Activated CD8-positive, alpha-beta T cell treated with anti-CD3 and anti-CD28 coated beads for 36 hours (primary cell): ENCODE results near the gene LYRM9. TPM values are rescaled to one million over a fixed set of nuclear protein-coding genes. Genes with fewer than 3 reads are reported as not detected.

ENCODE experiments used
- ATAC-seq: fragments of 200-7000 bp; cut with Tn5 transposase; one replicate; pipeline ENCODE4 v1.10.0; 2021; ENCODE audit warnings: mild to moderate bottlenecking, moderate library complexity
- CTCF ChIA-PET: fragments of 350-600 bp; sonication (Branson Sonifier 250); formaldehyde crosslinking; loops from one replicate; lab custom pipeline; 2021; ENCODE audit warnings: antibody characterized with exemption; lab: Charles Lee
- POLR2A ChIA-PET: fragments of 350-600 bp; sonication (Branson Sonifier 250); formaldehyde crosslinking; loops from one replicate; lab custom pipeline; 2021; ENCODE audit warnings: antibody characterized with exemption; lab: Charles Lee
- DNase-seq: peaks from one replicate; pipeline ENCODE4 v3.0.0-alpha.2; 2020
- H3K27ac Mint-ChIP-seq: one replicate; pipeline ENCODE4 v1.8.0; 2021; ENCODE audit warnings: mild to moderate bottlenecking, mixed read lengths
- H3K27me3 Mint-ChIP-seq: one replicate; pipeline ENCODE4 v1.8.0; 2021; ENCODE audit warnings: mixed read lengths
- H3K36me3 Mint-ChIP-seq: one replicate; pipeline ENCODE4 v1.8.0; 2021; ENCODE audit warnings: low read depth, mixed read lengths
- H3K4me1 Mint-ChIP-seq: one replicate; pipeline ENCODE4 v1.8.0; 2021; ENCODE audit warnings: low read depth, mixed read lengths
- H3K4me3 Mint-ChIP-seq: one replicate; pipeline ENCODE4 v1.8.0; 2021; ENCODE audit warnings: mild to moderate bottlenecking, moderate library complexity, mixed read lengths
- H3K9me3 Mint-ChIP-seq: one replicate; pipeline ENCODE4 v1.8.0; 2021; ENCODE audit warnings: mixed read lengths
- CTCF ChIP-seq: fragments of 200-600 bp; IDR thresholded peaks from one replicate; pipeline ENCODE4 v1.8.0; 2022; ENCODE audit warnings: antibody characterized with exemption, mild to moderate bottlenecking
- intact Hi-C: fragments of 100-400 bp; cut with micrococcal nuclease; formaldehyde crosslinking; loops from one replicate; pipeline ENCODE4 v1.10.0; 2022
- total RNA-seq, 2 experiments: library from RNA; stranded (reverse); gene quantifications; one replicate each; pipeline ENCODE4 v1.2.3, GENCODE V29; 2021

The LYRM9 gene
- total RNA-seq, result 1 to 10 TPM; 3.1 to 3.5 TPM

- DNase-seq (peak; percentile 94), ATAC-seq (peak; percentile 99)
- Mint-ChIP-seq H3K4me1 (peaks cover 20% of the 10 kb centered on the region), H3K9me3 (no peaks in the 10 kb centered on the region), H3K36me3 (no peaks in the 10 kb centered on the region), H3K27me3 (peaks cover 15% of the 10 kb centered on the region), H3K27ac (no peak within 1 kb of the TSS), H3K4me3 (peak within 1 kb of the TSS; percentile 75)
- peak; percentile 96 for TF ChIP-seq CTCF
- intact Hi-C loops, result loop anchor here (5.0 kb wide), 2 partner anchors 46 to 86 kb away; no protein-coding TSS in a partner anchor
- ChIA-PET POLR2A (interaction anchor here (0.6 to 1.8 kb wide), 4 partner anchors 85 to 123 kb away, joined by 3 to 6 read pairs (median 4); no protein-coding TSS in a partner anchor), CTCF (interaction anchor here (0.5 to 4.1 kb wide), 41 partner anchors 9 to 440 kb away, joined by 3 to 113 read pairs (median 4); partner anchors contain the start of genes NOS2 and TMEM97)
Observed at GRCh38 chr17:27892866-27893769, at the start of gene LYRM9. Gene LYRM9 (minus strand): TSS chr17:27893365. CDS start chr17:27882694, 10,671 bp downstream.

- ChIA-PET POLR2A (no interaction called here), CTCF (interaction anchor here (1.2 kb wide), 1 partner anchor 8 kb away, joined by 3 read pairs; no protein-coding TSS in a partner anchor)
- intact Hi-C loops, result no loop called here
- Mint-ChIP-seq H3K36me3 (no peaks in the 10 kb centered on the region), H3K4me1 (no peaks in the 10 kb centered on the region), H3K27me3 (peaks cover 4% of the 10 kb centered on the region), H3K27ac (no peak overlapping the region), H3K9me3 (no peaks in the 10 kb centered on the region), H3K4me3 (no peak overlapping the region)
- DNase-seq (no peak), ATAC-seq (no peak)
- TF ChIP-seq CTCF, result no peak
Observed at GRCh38 chr17:27940503-27941428, 47.6 kb upstream of the LYRM9 start.

- intact Hi-C loops, result no loop called here
- peaks cover 10% of the 10 kb centered on the region for H3K27me3 Mint-ChIP-seq
- DNase-seq (no peak), ATAC-seq (no peak)
- ChIA-PET CTCF (interaction anchor here (1.3 kb wide), 1 partner anchor 312 kb away, joined by 3 read pairs; no protein-coding TSS in a partner anchor), POLR2A (interaction anchor here (0.9 kb wide), 1 partner anchor 12 kb away, joined by 3 read pairs; no protein-coding TSS in a partner anchor)
- H3K4me3 Mint-ChIP-seq, result no peak overlapping the region
- no peaks in the 10 kb centered on the region for H3K36me3 Mint-ChIP-seq
- H3K4me1 Mint-ChIP-seq, result no peaks in the 10 kb centered on the region
- no peak overlapping the region for H3K27ac Mint-ChIP-seq
- no peaks in the 10 kb centered on the region for H3K9me3 Mint-ChIP-seq
- no peak for TF ChIP-seq CTCF
Observed at GRCh38 chr17:27939474-27940465, 46.6 kb upstream of the LYRM9 start.

GRCh38 chr17:27938864-27939263 is 45.7 kb upstream of the LYRM9 start:
- ChIA-PET CTCF (interaction anchor here (0.8 to 1.3 kb wide), 2 partner anchors 287 to 312 kb away, joined by 3 read pairs; no protein-coding TSS in a partner anchor), POLR2A (interaction anchor here (0.9 kb wide), 1 partner anchor 11 kb away, joined by 3 read pairs; no protein-coding TSS in a partner anchor)

More at GRCh38 chr17:27938864-27939263, 45.7 kb upstream of the LYRM9 start:
- Mint-ChIP-seq H3K9me3 (no peaks in the 10 kb centered on the region), H3K27ac (no peak overlapping the region), H3K4me3 (no peak overlapping the region), H3K27me3 (peaks cover 10% of the 10 kb centered on the region), H3K4me1 (no peaks in the 10 kb centered on the region), H3K36me3 (no peaks in the 10 kb centered on the region)
- TF ChIP-seq CTCF, result no peak
- intact Hi-C loops, result no loop called here
- ATAC-seq (no peak), DNase-seq (no peak)
